ENCODE results near the gene CHFR. TPM values are rescaled to one million over a fixed set of nuclear protein-coding genes. Genes with fewer than 3 reads are reported as not detected.

CHFR gene
- total RNA-seq, 2 experiments from 2014 or later = 38.2 to 55.9 TPM

GRCh38 chr12:132842449-132843045, 44.9 kb downstream of the CHFR start:
- Histone ChIP-seq H3K9me3 (ENCODE audit: low read length) (no peaks in the 10 kb centered on the region), H3K27ac (ENCODE audit: low read depth, low read length, poor library complexity, severe bottlenecking) (no peak overlapping the region), H3K9me2 (ENCODE audit: insufficient read depth, low read length) (no peaks in the 10 kb centered on the region), H3K4me2 (ENCODE audit: low read length) (no peak overlapping the region), H3K79me2 (ENCODE audit: insufficient read depth, low read depth, low read length) (no peaks in the 10 kb centered on the region), H2AFZ (ENCODE audit: low read length) (no peak overlapping the region), H3K36me3 (ENCODE audit: insufficient read depth, low read length) (peaks cover 69% of the 10 kb centered on the region), H4K20me1 (ENCODE audit: insufficient read depth, low read length) (no peaks in the 10 kb centered on the region), H3K4me3 (ENCODE audit: low read depth, low read length, poor library complexity, severe bottlenecking) (no peak overlapping the region), H3K4me1 (ENCODE audit: insufficient read depth, low read length, poor library complexity, severe bottlenecking) (no peaks in the 10 kb centered on the region)
- POLR2A ChIA-PET = no interaction called here
- TF ChIP-seq CTCF (conservative IDR thresholded peaks at IDR 0.05; ENCODE audit: low read length) (no peak), EZH2phosphoT487 (IDR thresholded peaks at IDR 0.05; ENCODE audit: borderline replicate concordance, low read depth, low read length) (no peak)
- no TSS peak for BruUV-seq (replicated peaks)
- CTCF ChIA-PET (ENCODE audit: unreplicated experiment) = no interaction called here
- intact Hi-C loops (cut with micrococcal nuclease; ENCODE audit: unreplicated experiment) = no loop called here
- DNase-seq (ENCODE audit: low spot score) = no peak

- no peak for TF ChIP-seq EZH2phosphoT487 (IDR thresholded peaks at IDR 0.05; ENCODE audit: borderline replicate concordance, low read depth, low read length)
- no peak for TF ChIP-seq CTCF (conservative IDR thresholded peaks at IDR 0.05; ENCODE audit: low read length)
- H3K9me2 ChIP-seq (ENCODE audit: insufficient read depth, low read length) = no peaks in the 10 kb centered on the region
- no peak for DNase-seq (ENCODE audit: low spot score)
- no peaks in the 10 kb centered on the region for H3K79me2 ChIP-seq (ENCODE audit: insufficient read depth, low read depth, low read length)
- POLR2A ChIA-PET = no interaction called here
- H2AFZ ChIP-seq (ENCODE audit: low read length) = no peak overlapping the region
- peaks cover 57% of the 10 kb centered on the region for H3K36me3 ChIP-seq (ENCODE audit: insufficient read depth, low read length)
- intact Hi-C loops (cut with micrococcal nuclease; ENCODE audit: unreplicated experiment) = no loop called here
- H3K4me2 ChIP-seq (ENCODE audit: low read length) = no peak overlapping the region
- H3K4me3 ChIP-seq (ENCODE audit: low read depth, low read length, poor library complexity, severe bottlenecking) = no peak overlapping the region
- H4K20me1 ChIP-seq (ENCODE audit: insufficient read depth, low read length) = no peaks in the 10 kb centered on the region
- no TSS peak for BruUV-seq (replicated peaks)
- CTCF ChIA-PET (ENCODE audit: unreplicated experiment) = no interaction called here
- H3K4me1 ChIP-seq (ENCODE audit: insufficient read depth, low read length, poor library complexity, severe bottlenecking) = peaks cover 10% of the 10 kb centered on the region
- H3K27ac ChIP-seq (ENCODE audit: low read depth, low read length, poor library complexity, severe bottlenecking) = no peak overlapping the region
- H3K9me3 ChIP-seq (ENCODE audit: low read length) = no peaks in the 10 kb centered on the region
Observed at GRCh38 chr12:132841151-132841550, 46.3 kb downstream of the CHFR start.

DNA sequence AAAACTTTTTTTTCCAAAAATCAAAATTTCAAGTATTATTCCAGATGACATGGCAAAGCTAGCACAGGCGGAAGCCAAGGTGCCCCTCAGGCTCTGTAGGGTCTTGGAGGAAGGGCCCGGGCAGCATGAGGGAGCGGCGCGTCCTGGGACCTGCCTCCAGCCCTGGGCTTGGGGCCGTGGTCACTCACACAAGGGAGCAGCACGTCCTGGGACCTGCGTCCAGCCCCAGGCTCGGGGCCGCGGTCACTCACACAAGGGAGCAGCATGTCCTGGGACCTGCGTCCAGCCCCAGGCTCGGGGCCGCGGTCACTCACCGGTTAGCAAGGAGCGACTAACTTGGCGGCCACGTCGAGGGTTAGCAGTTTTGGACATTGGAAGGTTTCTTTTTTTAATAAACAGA, 46.9 kb downstream of the CHFR start:
- ChIA-PET CTCF (ENCODE audit: unreplicated experiment) (no interaction called here), POLR2A (no interaction called here)
- TF ChIP-seq EZH2phosphoT487 (IDR thresholded peaks at IDR 0.05; ENCODE audit: borderline replicate concordance, low read depth, low read length) (no peak), CTCF (conservative IDR thresholded peaks at IDR 0.05; ENCODE audit: low read length) (no peak)
- Histone ChIP-seq H3K9me2 (ENCODE audit: insufficient read depth, low read length) (no peaks in the 10 kb centered on the region), H3K79me2 (ENCODE audit: insufficient read depth, low read depth, low read length) (no peaks in the 10 kb centered on the region), H3K9me3 (ENCODE audit: low read length) (no peaks in the 10 kb centered on the region), H3K4me3 (ENCODE audit: low read depth, low read length, poor library complexity, severe bottlenecking) (no peak overlapping the region), H3K27ac (ENCODE audit: low read depth, low read length, poor library complexity, severe bottlenecking) (no peak overlapping the region), H4K20me1 (ENCODE audit: insufficient read depth, low read length) (no peaks in the 10 kb centered on the region), H3K36me3 (ENCODE audit: insufficient read depth, low read length) (peaks cover 51% of the 10 kb centered on the region), H3K4me1 (ENCODE audit: insufficient read depth, low read length, poor library complexity, severe bottlenecking) (peaks cover 10% of the 10 kb centered on the region), H2AFZ (ENCODE audit: low read length) (no peak overlapping the region), H3K4me2 (ENCODE audit: low read length) (no peak overlapping the region)
- intact Hi-C loops (cut with micrococcal nuclease; ENCODE audit: unreplicated experiment) = no loop called here
- BruUV-seq (replicated peaks) = TSS peak; percentile 89
- DNase-seq (ENCODE audit: low spot score) = no peak
